ENCODE results near the gene UCK1. TPM values are rescaled to one million over a fixed set of nuclear protein-coding genes. Genes with fewer than 3 reads are reported as not detected.

Gene UCK1
- total and polyA plus RNA-seq, 2 experiments from 2014 or later: 22.2 to 36.8 TPM

- DNase-seq (ENCODE audit: low spot score): peak; percentile 59
- Histone ChIP-seq H4K20me1 (ENCODE audit: insufficient read depth, poor library complexity, severe bottlenecking) (peaks cover 10% of the 10 kb centered on the region), H2AFZ (no peak overlapping the region), H3K79me2 (peaks cover 33% of the 10 kb centered on the region), H3K27me3 (no peaks in the 10 kb centered on the region), H3K4me2 (no peak overlapping the region), H3K9me2 (replicated peaks; ENCODE audit: insufficient read depth) (no peaks in the 10 kb centered on the region), H3K27ac (no peak overlapping the region), H3K9me3 (ENCODE audit: low read depth) (no peaks in the 10 kb centered on the region), H3K36me3 (replicated peaks; ENCODE audit: insufficient read depth, low read depth) (no peaks in the 10 kb centered on the region), H3K4me1 (ENCODE audit: insufficient read depth) (no peaks in the 10 kb centered on the region), H3K4me3 (no peak overlapping the region)
- peak; percentile 61 for TF ChIP-seq CTCF (IDR thresholded peaks at IDR 0.05; ENCODE audit: poor library complexity)
- TF ChIP-seq EZH2 (IDR thresholded peaks at IDR 0.05; ENCODE audit: borderline replicate concordance): no peak
- no peak for TF ChIP-seq EZH2phosphoT487 (IDR thresholded peaks at IDR 0.05; ENCODE audit: low read depth, severe bottlenecking, unreplicated experiment)
- WGBS (ENCODE audit: low lambda C conversion rate, missing lambda C conversion rate): 69% methylated on average over 12 of the region's 12 CpGs
These were observed 52.6 kb downstream of the UCK1 start for GRCh38 chr9:131478421-131478868.

- no peaks in the 10 kb centered on the region for H3K9me3 ChIP-seq (ENCODE audit: low read depth)
- WGBS (ENCODE audit: low lambda C conversion rate, missing lambda C conversion rate): 97% methylated on average over 19 of the region's 19 CpGs
- H3K36me3 ChIP-seq (replicated peaks; ENCODE audit: insufficient read depth, low read depth): peaks cover 2% of the 10 kb centered on the region
- no peak for DNase-seq (ENCODE audit: low spot score)
- no peaks in the 10 kb centered on the region for H3K9me2 ChIP-seq (replicated peaks; ENCODE audit: insufficient read depth)
- no peak overlapping the region for H2AFZ ChIP-seq
- H3K4me2 ChIP-seq: no peak overlapping the region
- H4K20me1 ChIP-seq (ENCODE audit: insufficient read depth, poor library complexity, severe bottlenecking): peaks cover 13% of the 10 kb centered on the region
- H3K4me3 ChIP-seq: no peak overlapping the region
- H3K4me1 ChIP-seq (ENCODE audit: insufficient read depth): no peaks in the 10 kb centered on the region
- no peak for TF ChIP-seq EZH2 (IDR thresholded peaks at IDR 0.05; ENCODE audit: borderline replicate concordance)
- TF ChIP-seq CTCF (IDR thresholded peaks at IDR 0.05; ENCODE audit: poor library complexity): no peak
- no peak for TF ChIP-seq EZH2phosphoT487 (IDR thresholded peaks at IDR 0.05; ENCODE audit: low read depth, severe bottlenecking, unreplicated experiment)
- H3K27me3 ChIP-seq: no peaks in the 10 kb centered on the region
- H3K27ac ChIP-seq: no peak overlapping the region
- peaks cover 35% of the 10 kb centered on the region for H3K79me2 ChIP-seq
These were observed 53.1 kb downstream of the UCK1 start for GRCh38 chr9:131477816-131478419.

GRCh38 chr9:131477367-131477766 lies 53.7 kb downstream of the UCK1 start:
- Histone ChIP-seq H3K79me2 (peaks cover 40% of the 10 kb centered on the region), H3K4me1 (ENCODE audit: insufficient read depth) (no peaks in the 10 kb centered on the region), H3K36me3 (replicated peaks; ENCODE audit: insufficient read depth, low read depth) (peaks cover 5% of the 10 kb centered on the region), H2AFZ (no peak overlapping the region), H3K27me3 (no peaks in the 10 kb centered on the region), H4K20me1 (ENCODE audit: insufficient read depth, poor library complexity, severe bottlenecking) (peaks cover 16% of the 10 kb centered on the region), H3K27ac (no peak overlapping the region), H3K4me2 (no peak overlapping the region), H3K9me3 (ENCODE audit: low read depth) (no peaks in the 10 kb centered on the region), H3K4me3 (no peak overlapping the region), H3K9me2 (replicated peaks; ENCODE audit: insufficient read depth) (no peaks in the 10 kb centered on the region)
- no peak for DNase-seq (ENCODE audit: low spot score)
- TF ChIP-seq EZH2phosphoT487 (IDR thresholded peaks at IDR 0.05; ENCODE audit: low read depth, severe bottlenecking, unreplicated experiment) (no peak), EZH2 (IDR thresholded peaks at IDR 0.05; ENCODE audit: borderline replicate concordance) (no peak), CTCF (IDR thresholded peaks at IDR 0.05; ENCODE audit: poor library complexity) (no peak)
- WGBS (ENCODE audit: low lambda C conversion rate, missing lambda C conversion rate): 92% methylated on average over 11 of the region's 11 CpGs
